Heart right ventricle (tissue), 16 donors: ENCODE data around the gene CLDN7. TPM values are rescaled to one million over a fixed set of nuclear protein-coding genes. Genes with fewer than 3 reads are reported as not detected.

Experiments
- ATAC-seq, 8 donors: fragments of 200-7000 bp; cut with Tn5 transposase; one replicate each; pipeline ENCODE4 v1.9.1; 2020; ENCODE audit warnings: mild to moderate bottlenecking in 8 of 8, moderate library complexity in 8 of 8, moderate number of reproducible peaks in 1 of 8
- DNase-seq, 2 donors: peaks; one replicate each; pipeline ENCODE4 v3.0.0-alpha.2; 2020
- H3K27ac ChIP-seq, 10 donors: fragments of 200-600 bp; sonication (generic) in 2 of 10; one replicate each; pipeline versions ENCODE4 v1.5.0 to v1.8.0; 2020 to 2022; ENCODE audit warnings: mild to moderate bottlenecking in 3 of 10
- H3K27me3 ChIP-seq, 7 donors: fragments of 200-600 bp; one replicate each; pipeline ENCODE4 v1.8.0; 2021 to 2022; ENCODE audit warnings: mild to moderate bottlenecking in 2 of 7
- H3K36me3 ChIP-seq, 9 donors: fragments of 200-600 bp; sonication (generic) in 1 of 9; one replicate each; pipeline versions ENCODE4 v1.5.0 to v1.8.0; 2020 to 2022; ENCODE audit warnings: mild to moderate bottlenecking in 2 of 9
- H3K4me1 ChIP-seq, 9 donors: fragments of 200-600 bp; sonication (generic) in 1 of 9; one replicate each; pipeline versions ENCODE4 v1.5.0 to v1.8.0; 2020 to 2022; ENCODE audit warnings: mild to moderate bottlenecking in 4 of 9
- H3K4me3 ChIP-seq, 10 donors: fragments of 200-600 bp; sonication (generic) in 2 of 10; one replicate each; pipeline versions ENCODE4 v1.5.0 to v1.8.0; 2020 to 2022; ENCODE audit warnings: mild to moderate bottlenecking in 7 of 10, moderate library complexity in 2 of 10
- H3K9me3 ChIP-seq, 11 donors: fragments of 200-600 bp in 10 of 11; sonication (generic) in 2 of 11; one replicate each; pipeline versions ENCODE4 v1.5.0 to v1.8.0; 2013 to 2022; ENCODE audit warnings: mild to moderate bottlenecking in 2 of 11, control low read depth in 1 of 11, moderate library complexity in 1 of 11
- CTCF ChIP-seq, 9 donors: fragments of 200-600 bp; sonication (generic) in 2 of 9; IDR thresholded peaks; one replicate each; pipeline versions ENCODE4 v1.5.0 to v1.8.0; 2021 to 2022; ENCODE audit warnings: antibody characterized with exemption in 9 of 9, mild to moderate bottlenecking in 5 of 9, moderate library complexity in 1 of 9
- WGBS, 2 donors: extraction: QIAGEN DNeasy Blood & Tissue Kit; methylation state at CpG; one replicate each; pipeline ENCODE4 v1.1.7; 2013; ENCODE audit warnings: inconsistent platforms in 1 of 2; 5-methylcytosine and 5-hydroxymethylcytosine counted together
- intact Hi-C, 10 donors: fragments of 100-400 bp; cut with DNase I; formaldehyde crosslinking; loops; one replicate each; pipeline versions ENCODE4 v1.11.1 to v1.14.2; 2022
- polyA plus RNA-seq, 2 donors: library from polyadenylated mRNA; stranded (reverse); fragments of 200-250 nt; gene quantifications; one replicate each; pipeline ENCODE4 v1.2.3, GENCODE V29; 2013
- total RNA-seq, 10 donors: library from RNA; stranded (reverse); fragmentation: NEBNext Ultra II Directional in 3 of 10; extraction: Animal tissue kit (Norgen Biotek cat#: 25700) in 3 of 10; gene quantifications; one replicate each; pipeline versions ENCODE4 v1.2.1 to v1.2.4, GENCODE V29; 2021 to 2023
- donor health status: Arrhythmogenic right ventricular cardiomyopathy.
- donor health status: ischemic (EF 13 %, LVEDD 7.1; RV severe dilation, severe dysfunction).
- donor health status: healthy with polysubstance abuse.
- donor health status: DM: no; HTN: yes; CAD: no.
- donor health status: DM: no; HTN: no; CAD: no.
- donor health status: ischemic (EF 25% LVEDD 6.9; RV normal size, moderate dysfunction).
- donor health status: ischemic (EF 25% LVEDD 5.7; RV mildly dilated, moderate dysfunction).
- donor health status: healthy.
- donor health status: DM: yes; HTN: yes; CAD: no.
- donor health status: Ischemic cardiomyopathy.
- donor health status: ischemic (EF 35%, LVEDD 5.7; RV mildly dilated, moderate dysfunction).
- donor health status: nonischemic (EF 11% LVEDD 7.7; RV severe dilation, severe dysfunction).
- donor health status: DM: yes; HTN: yes; CAD: no.
- donor health status: PGD.
- donor health status: ischemic (EF 29% LVEDD 5.4; RV normal size, mild dysfunction).
- donor health status: nonischemic (EF 23%, LVEDD 6.1; RV moderate dilation, normal function).

Gene CLDN7
- total and polyA plus RNA-seq, 12 donors, result 0.39 to 2.5 (median 0.90) TPM

GRCh38 chr17:7217113-7217987 lies 44.9 kb downstream of the CLDN7 start:
- no peak for TF ChIP-seq CTCF (IDR thresholded peaks at IDR 0.05)

GRCh38 chr17:7216242-7217112 lies 45.8 kb downstream of the CLDN7 start:
- intact Hi-C loops, result no loop called here

More at GRCh38 chr17:7217113-7217987, 44.9 kb downstream of the CLDN7 start:
- Histone ChIP-seq H3K4me1 (peaks cover 20 to 77% (median 67%) of the 10 kb centered on the region in 9 donors), H3K27me3 (no peaks in the 10 kb centered on the region), H3K36me3 (peaks cover 0 to 17% (median 0%) of the 10 kb centered on the region in 9 donors), H3K27ac (peak overlapping the region; percentile 36 to 98 (median 70)), H3K4me3 (peak overlapping the region; percentile 29 to 60 (median 52)), H3K9me3 (no peaks in the 10 kb centered on the region)
- no peak for ATAC-seq
- intact Hi-C loops, result no loop called here
- 4 to 6% methylated on average over 21 to 32 of the region's 32 CpGs for WGBS, 2 donors
- peak; percentile 52 to 79 for DNase-seq

GRCh38 chr17:7215652-7216180 lies 46.6 kb downstream of the CLDN7 start:
- 15 to 23% methylated on average over 9 to 10 of the region's 10 CpGs for WGBS, 2 donors
- Histone ChIP-seq H3K27me3 (no peaks in the 10 kb centered on the region), H3K27ac (peak overlapping the region in 8 of 10 donors; percentile 53 to 98 (median 70)), H3K36me3 (peaks cover 0 to under 1% (median 0%) of the 10 kb centered on the region in 9 donors), H3K4me3 (peak overlapping the region in 6 of 10 donors; percentile 59 to 71 (median 62)), H3K4me1 (peaks cover 17 to 67% (median 58%) of the 10 kb centered on the region in 9 donors), H3K9me3 (no peaks in the 10 kb centered on the region)
- ATAC-seq (no peak), DNase-seq (no peak)
- intact Hi-C loops, result loop anchor here in 2 of 10 donors (2.0 kb wide), 2 partner anchors 23 to 37 kb away; partner anchors contain the start of genes ELP5 (in 1 of the 2) and PHF23 (in 1 of the 2)
- TF ChIP-seq CTCF (IDR thresholded peaks at IDR 0.05), result no peak

More at GRCh38 chr17:7216242-7217112, 45.8 kb downstream of the CLDN7 start:
- H3K36me3 ChIP-seq, result peaks cover 0 to 8% (median 0%) of the 10 kb centered on the region in 9 donors
- ATAC-seq, result no peak
- peak overlapping the region in 9 of 10 donors; percentile 36 to 98 (median 74) for H3K27ac ChIP-seq
- no peaks in the 10 kb centered on the region for H3K27me3 ChIP-seq
- peak overlapping the region; percentile 29 to 60 (median 52) for H3K4me3 ChIP-seq
- TF ChIP-seq CTCF (IDR thresholded peaks at IDR 0.05), result no peak
- WGBS, 2 donors, result 36% methylated on average over 7 of the region's 7 CpGs
- DNase-seq, result no peak
- no peaks in the 10 kb centered on the region for H3K9me3 ChIP-seq
- H3K4me1 ChIP-seq, result peaks cover 19 to 75% (median 65%) of the 10 kb centered on the region in 9 donors
